ENCODE results near the gene TRIM43B. TPM values are rescaled to one million over a fixed set of nuclear protein-coding genes. Genes with fewer than 3 reads are reported as not detected.
"Not testable (repeated sequence)": the region's sequence is repeated elsewhere in the genome, so short reads cannot be mapped to it uniquely, and the experiment has no call there.

The TRIM43B gene
- not detected for polyA plus RNA-seq (2013, experiment 1 of 2)
- not detected for polyA plus RNA-seq (2013, experiment 2 of 2)

- H3K4me3 ChIP-seq (ENCODE audit: low read length in 2 of 2); H3K27me3 ChIP-seq (ENCODE audit: control insufficient read depth in 3 of 3, insufficient read depth in 3 of 3, low read depth in 1 of 3, low read length in 3 of 3); H2BK15ac ChIP-seq (ENCODE audit: low read length); H3K23ac ChIP-seq (ENCODE audit: low read depth, low read length, poor library complexity); H3K79me1 ChIP-seq (ENCODE audit: low read depth, low read length); H3K9ac ChIP-seq (ENCODE audit: low read depth, low read length, poor library complexity); H3K9me3 ChIP-seq (replicated peaks in 1 of 2; ENCODE audit: control insufficient read depth in 2 of 2, insufficient read depth in 1 of 2, low read depth in 1 of 2, low read length in 2 of 2); H2AK5ac ChIP-seq (ENCODE audit: low read depth, low read length); H2BK120ac ChIP-seq (ENCODE audit: low read depth, low read length); H2BK12ac ChIP-seq (ENCODE audit: low read length); H2BK5ac ChIP-seq (ENCODE audit: low read length); DNase-seq (ENCODE audit: low spot score); H4K91ac ChIP-seq (ENCODE audit: low read depth, low read length, poor library complexity); H3K4me2 ChIP-seq (ENCODE audit: insufficient read depth, low read length, poor library complexity, severe bottlenecking); H2AFZ ChIP-seq (ENCODE audit: low read length); H3K4ac ChIP-seq (ENCODE audit: low read length); H4K8ac ChIP-seq (ENCODE audit: low read depth, low read length); H3K36me3 ChIP-seq (replicated peaks in 1 of 2; ENCODE audit: control insufficient read depth in 2 of 2, insufficient read depth in 2 of 2, low read length in 2 of 2); H3K4me1 ChIP-seq (ENCODE audit: control insufficient read depth in 2 of 2, insufficient read depth in 1 of 2, low read depth in 1 of 2, low read length in 2 of 2); H3K18ac ChIP-seq (ENCODE audit: low read length); H3K14ac ChIP-seq (ENCODE audit: low read length); H3K27ac ChIP-seq (replicated peaks; ENCODE audit: low read length): not testable (repeated sequence)
- no CpG with 5 or more reads among the region's 4 CpGs for WGBS, 2 donors (ENCODE audit: extremely low coverage in 2 of 2, insufficient read length in 2 of 2, insufficient replicate concordance in 1 of 2)
Measured at GRCh38 chr2:95484654-95485053, at the start of gene TRIM43B. TRIM43B (minus strand) TSS chr2:95484754; CDS start chr2:95482714, 2,040 bp downstream.

GRCh38 chr2:95531254-95531771, 46.8 kb upstream of the TRIM43B start:
- Histone ChIP-seq H2BK12ac (ENCODE audit: low read length) (no peak overlapping the region), H3K4me2 (ENCODE audit: insufficient read depth, low read length, poor library complexity, severe bottlenecking) (no peak overlapping the region), H3K4me3 (ENCODE audit: low read length in 2 of 2) (no peak overlapping the region), H4K91ac (ENCODE audit: low read depth, low read length, poor library complexity) (no peak overlapping the region), H2AK5ac (ENCODE audit: low read depth, low read length) (no peak overlapping the region), H3K18ac (ENCODE audit: low read length) (no peak overlapping the region), H2AFZ (ENCODE audit: low read length) (peak overlapping the region; percentile 36), H3K14ac (ENCODE audit: low read length) (no peak overlapping the region), H4K8ac (ENCODE audit: low read depth, low read length) (no peak overlapping the region), H3K9me3 (replicated peaks in 1 of 2; ENCODE audit: control insufficient read depth in 2 of 2, insufficient read depth in 1 of 2, low read depth in 1 of 2, low read length in 2 of 2) (no peaks in the 10 kb centered on the region), H3K4ac (ENCODE audit: low read length) (no peak overlapping the region), H3K23ac (ENCODE audit: low read depth, low read length, poor library complexity) (no peak overlapping the region), H3K27ac (replicated peaks; ENCODE audit: low read length) (no peak overlapping the region), H3K9ac (ENCODE audit: low read depth, low read length, poor library complexity) (no peak overlapping the region), H3K79me1 (ENCODE audit: low read depth, low read length) (no peaks in the 10 kb centered on the region), H2BK120ac (ENCODE audit: low read depth, low read length) (no peak overlapping the region), H2BK15ac (ENCODE audit: low read length) (no peak overlapping the region), H2BK5ac (ENCODE audit: low read length) (no peak overlapping the region), H3K4me1 (ENCODE audit: control insufficient read depth in 2 of 2, insufficient read depth in 1 of 2, low read depth in 1 of 2, low read length in 2 of 2) (peaks cover 7 to 8% of the 10 kb centered on the region in 2 donors), H3K36me3 (replicated peaks in 1 of 2; ENCODE audit: control insufficient read depth in 2 of 2, insufficient read depth in 2 of 2, low read length in 2 of 2) (no peaks in the 10 kb centered on the region), H3K27me3 (ENCODE audit: control insufficient read depth in 3 of 3, insufficient read depth in 3 of 3, low read depth in 1 of 3, low read length in 3 of 3) (no peaks in the 10 kb centered on the region)
- no CpG with 5 or more reads among the region's 4 CpGs for WGBS, 2 donors (ENCODE audit: extremely low coverage in 2 of 2, insufficient read length in 2 of 2, insufficient replicate concordance in 1 of 2)
- DNase-seq (ENCODE audit: low spot score): no peak

- DNase-seq (ENCODE audit: low spot score): no peak
- no peak overlapping the region for H2BK12ac ChIP-seq (ENCODE audit: low read length)
- H3K9ac ChIP-seq (ENCODE audit: low read depth, low read length, poor library complexity): no peak overlapping the region
- no peak overlapping the region for H3K23ac ChIP-seq (ENCODE audit: low read depth, low read length, poor library complexity)
- no peak overlapping the region for H2BK120ac ChIP-seq (ENCODE audit: low read depth, low read length)
- WGBS, 2 donors (ENCODE audit: extremely low coverage in 2 of 2, insufficient read length in 2 of 2, insufficient replicate concordance in 1 of 2): no CpG with 5 or more reads among the region's 9 CpGs
- peaks cover 7 to 8% of the 10 kb centered on the region in 2 donors for H3K4me1 ChIP-seq (ENCODE audit: control insufficient read depth in 2 of 2, insufficient read depth in 1 of 2, low read depth in 1 of 2, low read length in 2 of 2)
- H2AFZ ChIP-seq (ENCODE audit: low read length): peak overlapping the region; percentile 36
- no peak overlapping the region for H2BK15ac ChIP-seq (ENCODE audit: low read length)
- no peak overlapping the region for H3K27ac ChIP-seq (replicated peaks; ENCODE audit: low read length)
- H3K14ac ChIP-seq (ENCODE audit: low read length): no peak overlapping the region
- no peak overlapping the region for H3K4ac ChIP-seq (ENCODE audit: low read length)
- no peak overlapping the region for H2BK5ac ChIP-seq (ENCODE audit: low read length)
- H3K18ac ChIP-seq (ENCODE audit: low read length): no peak overlapping the region
- H3K4me3 ChIP-seq (ENCODE audit: low read length in 2 of 2): no peak overlapping the region
- H3K9me3 ChIP-seq (replicated peaks in 1 of 2; ENCODE audit: control insufficient read depth in 2 of 2, insufficient read depth in 1 of 2, low read depth in 1 of 2, low read length in 2 of 2): no peaks in the 10 kb centered on the region
- H4K8ac ChIP-seq (ENCODE audit: low read depth, low read length): no peak overlapping the region
- H3K27me3 ChIP-seq (ENCODE audit: control insufficient read depth in 3 of 3, insufficient read depth in 3 of 3, low read depth in 1 of 3, low read length in 3 of 3): no peaks in the 10 kb centered on the region
- no peak overlapping the region for H2AK5ac ChIP-seq (ENCODE audit: low read depth, low read length)
- no peak overlapping the region for H4K91ac ChIP-seq (ENCODE audit: low read depth, low read length, poor library complexity)
- H3K36me3 ChIP-seq (replicated peaks in 1 of 2; ENCODE audit: control insufficient read depth in 2 of 2, insufficient read depth in 2 of 2, low read length in 2 of 2): no peaks in the 10 kb centered on the region
- no peak overlapping the region for H3K4me2 ChIP-seq (ENCODE audit: insufficient read depth, low read length, poor library complexity, severe bottlenecking)
- H3K79me1 ChIP-seq (ENCODE audit: low read depth, low read length): no peaks in the 10 kb centered on the region
Measured at GRCh38 chr2:95530734-95531133, 46.2 kb upstream of the TRIM43B start.

- Histone ChIP-seq H3K79me1 (ENCODE audit: low read depth, low read length) (no peaks in the 10 kb centered on the region), H4K8ac (ENCODE audit: low read depth, low read length) (no peak overlapping the region), H3K4me1 (ENCODE audit: control insufficient read depth in 2 of 2, insufficient read depth in 1 of 2, low read depth in 1 of 2, low read length in 2 of 2) (peaks cover 6 to 7% of the 10 kb centered on the region in 2 donors), H3K4ac (ENCODE audit: low read length) (no peak overlapping the region), H2AFZ (ENCODE audit: low read length) (no peak overlapping the region), H2BK15ac (ENCODE audit: low read length) (no peak overlapping the region), H3K4me3 (ENCODE audit: low read length in 2 of 2) (no peak overlapping the region), H3K4me2 (ENCODE audit: insufficient read depth, low read length, poor library complexity, severe bottlenecking) (no peak overlapping the region), H3K14ac (ENCODE audit: low read length) (peak overlapping the region; percentile 89), H2AK5ac (ENCODE audit: low read depth, low read length) (no peak overlapping the region), H3K36me3 (replicated peaks in 1 of 2; ENCODE audit: control insufficient read depth in 2 of 2, insufficient read depth in 2 of 2, low read length in 2 of 2) (no peaks in the 10 kb centered on the region), H2BK12ac (ENCODE audit: low read length) (no peak overlapping the region), H3K27me3 (ENCODE audit: control insufficient read depth in 3 of 3, insufficient read depth in 3 of 3, low read depth in 1 of 3, low read length in 3 of 3) (no peaks in the 10 kb centered on the region), H3K9me3 (replicated peaks in 1 of 2; ENCODE audit: control insufficient read depth in 2 of 2, insufficient read depth in 1 of 2, low read depth in 1 of 2, low read length in 2 of 2) (no peaks in the 10 kb centered on the region), H2BK5ac (ENCODE audit: low read length) (no peak overlapping the region), H3K23ac (ENCODE audit: low read depth, low read length, poor library complexity) (peak overlapping the region; percentile 43), H3K27ac (replicated peaks; ENCODE audit: low read length) (no peak overlapping the region), H3K18ac (ENCODE audit: low read length) (peak overlapping the region; percentile 57), H4K91ac (ENCODE audit: low read depth, low read length, poor library complexity) (no peak overlapping the region), H3K9ac (ENCODE audit: low read depth, low read length, poor library complexity) (no peak overlapping the region), H2BK120ac (ENCODE audit: low read depth, low read length) (no peak overlapping the region)
- WGBS, 2 donors (ENCODE audit: extremely low coverage in 2 of 2, insufficient read length in 2 of 2, insufficient replicate concordance in 1 of 2): no CpG with 5 or more reads among the region's 84 CpGs
- no peak for DNase-seq (ENCODE audit: low spot score)
Measured at GRCh38 chr2:95526360-95527341, 42.1 kb upstream of the TRIM43B start.

Data from neuronal stem cell (in vitro differentiated cells).